CD14-positive monocyte (primary cell): ENCODE data around the gene PDS5B. TPM values are rescaled to one million over a fixed set of nuclear protein-coding genes. Genes with fewer than 3 reads are reported as not detected.

Experiments used
- DNase-seq, 3 donors: peaks; one replicate each; pipeline ENCODE4 v3.0.0-alpha.2; 2011 to 2022
- H2AFZ ChIP-seq: 2 replicates; pipeline ENCODE4 v1.6.0; 2012; ENCODE audit warnings: mild to moderate bottlenecking, low read depth, low read length, inconsistent platforms; ENCODE audit not compliant: insufficient read depth, poor library complexity, severe bottlenecking
- H3K27ac ChIP-seq, 2 donors: 1 replicate in 1 of 2; 2 replicates in 1 of 2; pipeline ENCODE4 v1.5.1; 2012 to 2013; ENCODE audit warnings: low read length in 2 of 2, control low read depth in 1 of 2, inconsistent platforms in 1 of 2, low read depth in 1 of 2, mild to moderate bottlenecking in 1 of 2
- H3K27me3 ChIP-seq, 2 donors: one replicate each; pipeline versions ENCODE4 v1.6.0 to v1.6.1; 2011 to 2013; ENCODE audit warnings: low read length in 2 of 2; ENCODE audit not compliant: control insufficient read depth in 2 of 2, insufficient read depth in 2 of 2
- H3K36me3 ChIP-seq, 2 donors: replicated peaks in 1 of 2; 1 replicate in 1 of 2; 2 replicates in 1 of 2; pipeline versions ENCODE4 v1.5.1 to v1.6.1; 2012 to 2013; ENCODE audit warnings: low read length in 2 of 2, control low read depth in 1 of 2, inconsistent platforms in 1 of 2, mild to moderate bottlenecking in 1 of 2; ENCODE audit not compliant: insufficient read depth in 2 of 2, control insufficient read depth in 1 of 2
- H3K4me1 ChIP-seq, 2 donors: 1 replicate in 1 of 2; 2 replicates in 1 of 2; pipeline versions ENCODE4 v1.5.1 to v1.6.1; 2012 to 2013; ENCODE audit warnings: low read length in 2 of 2, control low read depth in 1 of 2, inconsistent platforms in 1 of 2, mild to moderate bottlenecking in 1 of 2, moderate library complexity in 1 of 2; ENCODE audit not compliant: insufficient read depth in 2 of 2, control insufficient read depth in 1 of 2
- H3K4me2 ChIP-seq: replicated peaks from 2 replicates; pipeline ENCODE3; 2012; ENCODE audit warnings: low read length, moderate library complexity, mild to moderate bottlenecking; ENCODE audit not compliant: poor library complexity, severe bottlenecking; ENCODE audit errors: extremely low read depth
- H3K4me3 ChIP-seq, 3 experiments: fragments of 200-600 bp in 1 of 3; sonication (generic) in 1 of 3; replicated peaks in 1 of 3; 1 replicate in 2 of 3; 2 replicates in 1 of 3; pipeline ENCODE4 v1.5.1; 2011 to 2013; ENCODE audit warnings: low read length in 3 of 3, mild to moderate bottlenecking in 3 of 3, control low read depth in 2 of 3, low read depth in 2 of 3, inconsistent platforms in 1 of 3, moderate library complexity in 1 of 3
- H3K79me2 ChIP-seq: 2 replicates; pipeline ENCODE4 v1.6.0; 2012; ENCODE audit warnings: mild to moderate bottlenecking, control low read depth, inconsistent platforms, low read length, moderate library complexity; ENCODE audit not compliant: insufficient read depth
- H3K9ac ChIP-seq: 2 replicates; pipeline ENCODE4 v1.6.0; 2017; ENCODE audit warnings: low read length, mild to moderate bottlenecking; ENCODE audit not compliant: insufficient read depth, poor library complexity, severe bottlenecking
- H3K9me3 ChIP-seq, 2 donors: replicated peaks in 1 of 2; 1 replicate in 1 of 2; 2 replicates in 1 of 2; pipeline versions ENCODE4 v1.5.1 to v1.6.1; 2012 to 2013; ENCODE audit warnings: low read length in 2 of 2, control low read depth in 1 of 2; ENCODE audit not compliant: control insufficient read depth in 1 of 2, insufficient read depth in 1 of 2
- H4K20me1 ChIP-seq: 2 replicates; pipeline ENCODE4 v1.6.0; 2012; ENCODE audit warnings: mild to moderate bottlenecking, low read length, control low read depth, moderate library complexity; ENCODE audit not compliant: insufficient read depth
- H3K27ac Mint-ChIP-seq, 7 donors: one replicate each; pipeline ENCODE4 v1.8.0; 2020; ENCODE audit warnings: mild to moderate bottlenecking in 7 of 7, mixed read lengths in 7 of 7, moderate library complexity in 6 of 7, inconsistent platforms in 2 of 7
- H3K27me3 Mint-ChIP-seq, 3 donors: one replicate each; pipeline ENCODE4 v1.8.0; 2021 to 2022; ENCODE audit warnings: low read depth in 3 of 3, mild to moderate bottlenecking in 3 of 3, mixed read lengths in 3 of 3, moderate library complexity in 3 of 3, inconsistent platforms in 1 of 3
- H3K36me3 Mint-ChIP-seq, 2 donors: one replicate each; pipeline ENCODE4 v1.8.0; 2020; ENCODE audit warnings: mixed read lengths in 2 of 2, inconsistent platforms in 1 of 2, mild to moderate bottlenecking in 1 of 2
- H3K4me1 Mint-ChIP-seq: one replicate; pipeline ENCODE4 v1.8.0; 2020; ENCODE audit warnings: mild to moderate bottlenecking, mixed read lengths
- H3K4me3 Mint-ChIP-seq, 2 donors: one replicate each; pipeline ENCODE4 v1.8.0; 2020; ENCODE audit warnings: mild to moderate bottlenecking in 2 of 2, mixed read lengths in 2 of 2, moderate library complexity in 1 of 2
- H3K9me3 Mint-ChIP-seq, 7 donors: one replicate each; pipeline ENCODE4 v1.8.0; 2020 to 2022; ENCODE audit warnings: mixed read lengths in 7 of 7, mild to moderate bottlenecking in 6 of 7, moderate library complexity in 6 of 7, inconsistent platforms in 2 of 7
- CTCF ChIP-seq: fragments of 200-600 bp; IDR thresholded peaks from one replicate; pipeline ENCODE4 v1.8.0; 2022; ENCODE audit warnings: antibody characterized with exemption, mild to moderate bottlenecking
- WGBS: methylation state at CpG from one replicate; pipeline ENCODE4 v1.1.5; 2013; ENCODE audit warnings: missing lambda C conversion rate; ENCODE audit not compliant: insufficient coverage; 5-methylcytosine and 5-hydroxymethylcytosine counted together
- intact Hi-C, 2 donors: fragments of 100-400 bp; cut with micrococcal nuclease; formaldehyde crosslinking; loops; one replicate each; pipeline versions ENCODE4 v1.15.0 to v1.15.1; 2023
- polyA plus RNA-seq, 3 donors: library from polyadenylated mRNA; depleted of rRNA in 1 of 3; unstranded in 2 of 3; stranded (reverse) in 1 of 3; fragments of 300-500 nt in 2 of 3; fragments of >200 nt in 1 of 3; fragmentation: Illumina TruSeq in 2 of 3; gene quantifications; 1 replicate in 2 of 3; 2 replicates in 1 of 3; pipeline ENCODE4 v1.2.3, GENCODE V29; 2012 to 2021

The PDS5B gene
- polyA plus RNA-seq, 3 donors: 9.0 to 33.0 (median 21.0) TPM

- peaks cover 53% of the 10 kb centered on the region for H3K79me2 ChIP-seq
- WGBS: 100% methylated on average over 1 of the region's 3 CpGs
- DNase-seq: no peak
- no peak overlapping the region for H3K4me2 ChIP-seq
- no peak for TF ChIP-seq CTCF
- Mint-ChIP-seq H3K27ac (peak overlapping the region in 1 of 7 donors; percentile 25), H3K4me3 (no peak overlapping the region), H3K9me3 (peaks cover 0 to 9% (median 3%) of the 10 kb centered on the region in 7 donors), H3K4me1 (peaks cover 7% of the 10 kb centered on the region), H3K27me3 (no peaks in the 10 kb centered on the region), H3K36me3 (peaks cover 43 to 60% of the 10 kb centered on the region in 2 donors)
- H3K27me3 ChIP-seq: no peaks in the 10 kb centered on the region
- H3K9ac ChIP-seq: no peak overlapping the region
- no peak overlapping the region for H2AFZ ChIP-seq
- H3K27ac ChIP-seq: no peak overlapping the region
- H3K4me1 ChIP-seq: no peaks in the 10 kb centered on the region
- peaks cover 0 to 3% of the 10 kb centered on the region in 2 donors for H3K9me3 ChIP-seq
- intact Hi-C loops: loop anchor here in 1 of 2 donors (10.0 kb wide), 1 partner anchor 73 kb away; the partner anchor contains the start of gene PDS5B
- H4K20me1 ChIP-seq: peaks cover 12% of the 10 kb centered on the region
- no peak overlapping the region for H3K4me3 ChIP-seq
- H3K36me3 ChIP-seq: peaks cover 23 to 52% of the 10 kb centered on the region in 2 donors
Observed at GRCh38 chr13:32657309-32657708, 71.1 kb downstream of the PDS5B start.

- intact Hi-C loops: loop anchor here in 1 of 2 donors (10.0 kb wide), 1 partner anchor 75 kb away; the partner anchor contains the start of gene PDS5B
- Histone ChIP-seq H3K9me3 (peaks cover 0 to 3% of the 10 kb centered on the region in 2 donors), H4K20me1 (peaks cover 12% of the 10 kb centered on the region)
Observed at GRCh38 chr13:32659736-32660135, 73.5 kb downstream of the PDS5B start.

More at GRCh38 chr13:32659736-32660135, 73.5 kb downstream of the PDS5B start:
- H3K4me1 Mint-ChIP-seq: peaks cover 7% of the 10 kb centered on the region
- H3K27me3 Mint-ChIP-seq: no peaks in the 10 kb centered on the region
- H3K79me2 ChIP-seq: peaks cover 28% of the 10 kb centered on the region
- no peak overlapping the region for H2AFZ ChIP-seq
- H3K27me3 ChIP-seq: no peaks in the 10 kb centered on the region
- H3K4me1 ChIP-seq: no peaks in the 10 kb centered on the region
- H3K4me2 ChIP-seq: no peak overlapping the region
- no peak for TF ChIP-seq CTCF
- no peak overlapping the region for H3K27ac ChIP-seq
- peak overlapping the region in 3 of 7 donors; percentile 34 to 61 (median 53) for H3K27ac Mint-ChIP-seq
- no peak overlapping the region for H3K4me3 Mint-ChIP-seq
- WGBS: 100% methylated on average over 1 of the region's 1 CpG
- peaks cover 41 to 45% of the 10 kb centered on the region in 2 donors for H3K36me3 Mint-ChIP-seq
- H3K9me3 Mint-ChIP-seq: peaks cover 0 to 9% (median 3%) of the 10 kb centered on the region in 7 donors
- H3K9ac ChIP-seq: no peak overlapping the region
- peaks cover 24 to 35% of the 10 kb centered on the region in 2 donors for H3K36me3 ChIP-seq
- no peak overlapping the region for H3K4me3 ChIP-seq
- DNase-seq: no peak
